GM04503 (cell line): ENCODE data around the gene ERAL1.
A peak's percentile ranks its signal among the peaks of the same experiment; 100 is the strongest.
"Not testable (repeated sequence)": the region's sequence is repeated elsewhere in the genome, so short reads cannot be mapped to it uniquely, and the experiment has no call there.

ENCODE experiments used
- DNase-seq: peaks from one replicate; pipeline ENCODE4 v3.0.0-alpha.2; 2012; ENCODE audit warnings: low read depth

Gene ERAL1

GRCh38 chr17:28900986-28901726 lies 46.3 kb downstream of the ERAL1 start:
- no peak for DNase-seq

GRCh38 chr17:28901866-28902818 lies 47.3 kb downstream of the ERAL1 start:
- no peak for DNase-seq

- no peak for DNase-seq
Measured at GRCh38 chr17:28902819-28903545, 48.2 kb downstream of the ERAL1 start, which contains the start of gene DHRS13. TSS of gene DHRS13 (minus strand) at chr17:28903079. CDS start at chr17:28902944, 135 bp downstream.

GRCh38 chr17:28903546-28903841 lies 48.7 kb downstream of the ERAL1 start:
- DNase-seq, result not testable (repeated sequence)

GRCh38 chr17:28904800-28905199 lies 50.0 kb downstream of the ERAL1 start:
- no peak for DNase-seq

- no peak for DNase-seq
Measured at GRCh38 chr17:28906276-28906675, 51.5 kb downstream of the ERAL1 start.

GRCh38 chr17:28906706-28907438 lies 52.1 kb downstream of the ERAL1 start:
- no peak for DNase-seq

GRCh38 chr17:28907709-28908475 lies 53.1 kb downstream of the ERAL1 start:
- DNase-seq, result no peak

GRCh38 chr17:28908640-28909167 lies 53.9 kb downstream of the ERAL1 start:
- peak; percentile 49 for DNase-seq

- DNase-seq, result no peak
Measured at GRCh38 chr17:28910534-28910933, 55.7 kb downstream of the ERAL1 start.
